Panc1 (cell line): ENCODE data around the gene GPATCH11. TPM values are rescaled to one million over a fixed set of nuclear protein-coding genes. Genes with fewer than 3 reads are reported as not detected.

Experiments
- ATAC-seq: fragments of 200-7000 bp; cut with Tn5 transposase; 2 replicates; pipeline ENCODE4 v1.9.1; 2020; ENCODE audit warnings: mild to moderate bottlenecking, moderate library complexity
- BruUV-seq: library from RNA; stranded (reverse); fragments of 400-500 nt; replicated peaks from 2 replicates; lab custom pipeline; 2021; lab: Mats Ljungman, UMichigan
- CTCF ChIA-PET: fragments of 300-600 bp; sonication (Branson Sonifier 250); formaldehyde crosslinking; loops from one replicate; lab custom pipeline; 2022; ENCODE audit warnings: antibody characterized with exemption; lab: Charles Lee
- POLR2A ChIA-PET: fragments of 300-600 bp; sonication (Branson Sonifier 250); formaldehyde crosslinking; loops from one replicate; lab custom pipeline; 2022; ENCODE audit warnings: antibody characterized with exemption; lab: Charles Lee
- DNase-seq: peaks from one replicate; pipeline ENCODE4 v3.0.0-alpha.2; 2010; ENCODE audit warnings: low read depth, low spot score
- H3K27ac ChIP-seq: 2 replicates; pipeline ENCODE4 v1.5.1; 2011; ENCODE audit warnings: mild to moderate bottlenecking, low read length, inconsistent platforms
- H3K27me3 ChIP-seq: fragments of 200-500 bp; sonication (Bioruptor generic); 2 replicates; pipeline ENCODE4 v1.6.0; 2014; ENCODE audit warnings: low read length, inconsistent platforms; ENCODE audit not compliant: control insufficient read depth, insufficient read depth
- H3K36me3 ChIP-seq: fragments of 200-500 bp; sonication (Bioruptor generic); 2 replicates; pipeline ENCODE4 v1.5.1; 2014; ENCODE audit warnings: inconsistent platforms, mild to moderate bottlenecking, low read length, moderate library complexity; ENCODE audit not compliant: control insufficient read depth, insufficient read depth
- H3K4me1 ChIP-seq: 2 replicates; pipeline ENCODE4 v1.5.1; 2011; ENCODE audit warnings: inconsistent platforms, mild to moderate bottlenecking, low read length, moderate library complexity; ENCODE audit not compliant: control insufficient read depth, insufficient read depth
- H3K4me3 ChIP-seq, 2 experiments: 2 replicates each; pipeline ENCODE4 v1.5.1; 2011 to 2012; ENCODE audit warnings: low read depth in 2 of 2, low read length in 2 of 2, mild to moderate bottlenecking in 2 of 2, inconsistent platforms in 1 of 2, moderate library complexity in 1 of 2
- H3K9me3 ChIP-seq: fragments of 200-500 bp; sonication (Bioruptor generic); 2 replicates; pipeline ENCODE4 v1.5.1; 2014; ENCODE audit warnings: low read depth, mild to moderate bottlenecking, inconsistent platforms, low read length, moderate library complexity; ENCODE audit not compliant: control insufficient read depth, insufficient read depth
- POLR2AphosphoS5 ChIP-seq: IDR thresholded peaks from 2 replicates; pipeline ENCODE4 v1.6.1; 2012; ENCODE audit warnings: mild to moderate bottlenecking, low read depth, low read length, moderate library complexity
- SIN3A ChIP-seq: IDR thresholded peaks from 2 replicates; pipeline ENCODE4 v1.6.1; 2012; ENCODE audit warnings: low read depth, mild to moderate bottlenecking, low read length, moderate library complexity, borderline replicate concordance; ENCODE audit not compliant: insufficient read depth
- TCF7L2 ChIP-seq: IDR thresholded peaks from 2 replicates; pipeline ENCODE4 v1.6.1; 2011; ENCODE audit warnings: mild to moderate bottlenecking, low read depth, low read length, inconsistent platforms
- in situ Hi-C: cut with HindIII; loops from 2 replicates; pipeline ENCODE4 v1.10.0; 2016; ENCODE audit warnings: low sequenced_read_pairs, low pct_unique_long_range_greater_than_20kb
- intact Hi-C: fragments of 100-400 bp; cut with micrococcal nuclease; formaldehyde crosslinking; loops from one replicate; pipeline ENCODE4 v1.10.0; 2022; ENCODE audit not compliant: unreplicated experiment
- total RNA-seq: library from RNA; stranded (reverse); gene quantifications from one replicate; pipeline ENCODE4 v1.2.1, GENCODE V29; 2021; ENCODE audit not compliant: unreplicated experiment
- TF ChIP-seq, protein P1 (sequence below), 2 experiments: IDR thresholded peaks; 2 replicates each; pipeline ENCODE4 v1.6.1; 2011 to 2012; ENCODE audit warnings: low read depth in 2 of 2, control low read depth in 1 of 2, low read length in 1 of 2, mild to moderate bottlenecking in 1 of 2, moderate library complexity in 1 of 2; ENCODE audit not compliant: insufficient read depth in 1 of 2
- TF ChIP-seq, protein P2 (sequence below): fragments of 450-650 bp; IDR thresholded peaks from 2 replicates; pipeline ENCODE4 v1.5.1; 2017; ENCODE audit warnings: mild to moderate bottlenecking

Gene GPATCH11
- total RNA-seq, 1 experiment from 2014 or later: 7.1 TPM

DNA sequence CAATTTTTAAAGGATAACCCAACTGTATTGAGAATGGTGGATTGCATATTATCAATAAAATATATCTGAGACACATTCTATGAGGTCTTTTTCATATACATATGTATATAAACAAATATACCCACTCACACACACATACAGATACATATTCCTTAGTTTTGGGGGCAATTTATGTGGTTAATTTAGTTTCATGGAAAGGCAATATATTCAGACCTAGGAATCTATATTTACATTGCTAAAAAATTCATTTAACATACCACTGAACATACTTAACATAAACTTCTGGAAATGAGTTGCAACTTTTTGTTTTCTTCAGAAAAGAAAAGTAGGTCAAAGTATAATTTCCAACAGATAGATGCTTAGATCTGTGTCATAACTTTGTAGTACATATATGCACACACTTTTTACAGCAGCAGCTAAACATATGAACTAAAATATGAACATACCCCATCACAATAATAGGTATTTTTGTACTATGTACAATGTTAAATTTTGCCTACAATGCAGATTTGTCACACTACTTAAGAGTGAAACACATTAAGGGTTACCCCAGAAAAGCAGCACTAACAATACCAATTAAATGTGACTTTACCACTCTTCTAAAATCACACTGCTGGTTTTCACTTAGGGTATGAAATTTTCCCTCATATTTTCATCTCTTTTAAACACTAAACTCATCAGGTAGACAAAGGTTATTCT lies 23.2 kb upstream of the GPATCH11 start:
- H3K36me3 ChIP-seq: peaks cover 17% of the 10 kb centered on the region
- TF ChIP-seq POLR2AphosphoS5: no peak
- TF ChIP-seq, protein P1, sequence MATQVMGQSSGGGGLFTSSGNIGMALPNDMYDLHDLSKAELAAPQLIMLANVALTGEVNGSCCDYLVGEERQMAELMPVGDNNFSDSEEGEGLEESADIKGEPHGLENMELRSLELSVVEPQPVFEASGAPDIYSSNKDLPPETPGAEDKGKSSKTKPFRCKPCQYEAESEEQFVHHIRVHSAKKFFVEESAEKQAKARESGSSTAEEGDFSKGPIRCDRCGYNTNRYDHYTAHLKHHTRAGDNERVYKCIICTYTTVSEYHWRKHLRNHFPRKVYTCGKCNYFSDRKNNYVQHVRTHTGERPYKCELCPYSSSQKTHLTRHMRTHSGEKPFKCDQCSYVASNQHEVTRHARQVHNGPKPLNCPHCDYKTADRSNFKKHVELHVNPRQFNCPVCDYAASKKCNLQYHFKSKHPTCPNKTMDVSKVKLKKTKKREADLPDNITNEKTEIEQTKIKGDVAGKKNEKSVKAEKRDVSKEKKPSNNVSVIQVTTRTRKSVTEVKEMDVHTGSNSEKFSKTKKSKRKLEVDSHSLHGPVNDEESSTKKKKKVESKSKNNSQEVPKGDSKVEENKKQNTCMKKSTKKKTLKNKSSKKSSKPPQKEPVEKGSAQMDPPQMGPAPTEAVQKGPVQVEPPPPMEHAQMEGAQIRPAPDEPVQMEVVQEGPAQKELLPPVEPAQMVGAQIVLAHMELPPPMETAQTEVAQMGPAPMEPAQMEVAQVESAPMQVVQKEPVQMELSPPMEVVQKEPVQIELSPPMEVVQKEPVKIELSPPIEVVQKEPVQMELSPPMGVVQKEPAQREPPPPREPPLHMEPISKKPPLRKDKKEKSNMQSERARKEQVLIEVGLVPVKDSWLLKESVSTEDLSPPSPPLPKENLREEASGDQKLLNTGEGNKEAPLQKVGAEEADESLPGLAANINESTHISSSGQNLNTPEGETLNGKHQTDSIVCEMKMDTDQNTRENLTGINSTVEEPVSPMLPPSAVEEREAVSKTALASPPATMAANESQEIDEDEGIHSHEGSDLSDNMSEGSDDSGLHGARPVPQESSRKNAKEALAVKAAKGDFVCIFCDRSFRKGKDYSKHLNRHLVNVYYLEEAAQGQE (IDR thresholded peaks at IDR 0.05; ENCODE audit: insufficient read depth in 1 of 2, low read depth in 2 of 2, low read length in 1 of 2): no peak
- TF ChIP-seq SIN3A: no peak
- TF ChIP-seq TCF7L2: no peak
- TF ChIP-seq, protein P2, sequence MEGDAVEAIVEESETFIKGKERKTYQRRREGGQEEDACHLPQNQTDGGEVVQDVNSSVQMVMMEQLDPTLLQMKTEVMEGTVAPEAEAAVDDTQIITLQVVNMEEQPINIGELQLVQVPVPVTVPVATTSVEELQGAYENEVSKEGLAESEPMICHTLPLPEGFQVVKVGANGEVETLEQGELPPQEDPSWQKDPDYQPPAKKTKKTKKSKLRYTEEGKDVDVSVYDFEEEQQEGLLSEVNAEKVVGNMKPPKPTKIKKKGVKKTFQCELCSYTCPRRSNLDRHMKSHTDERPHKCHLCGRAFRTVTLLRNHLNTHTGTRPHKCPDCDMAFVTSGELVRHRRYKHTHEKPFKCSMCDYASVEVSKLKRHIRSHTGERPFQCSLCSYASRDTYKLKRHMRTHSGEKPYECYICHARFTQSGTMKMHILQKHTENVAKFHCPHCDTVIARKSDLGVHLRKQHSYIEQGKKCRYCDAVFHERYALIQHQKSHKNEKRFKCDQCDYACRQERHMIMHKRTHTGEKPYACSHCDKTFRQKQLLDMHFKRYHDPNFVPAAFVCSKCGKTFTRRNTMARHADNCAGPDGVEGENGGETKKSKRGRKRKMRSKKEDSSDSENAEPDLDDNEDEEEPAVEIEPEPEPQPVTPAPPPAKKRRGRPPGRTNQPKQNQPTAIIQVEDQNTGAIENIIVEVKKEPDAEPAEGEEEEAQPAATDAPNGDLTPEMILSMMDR: no peak
- no peaks in the 10 kb centered on the region for H3K9me3 ChIP-seq
- no peak overlapping the region for H3K27ac ChIP-seq
- H3K4me3 ChIP-seq: no peak overlapping the region
- in situ Hi-C loops (no loop called here), intact Hi-C loops (no loop called here)
- no peak for ATAC-seq
- DNase-seq: no peak
- CTCF ChIA-PET: no interaction called here
- no TSS peak for BruUV-seq
- H3K27me3 ChIP-seq: no peaks in the 10 kb centered on the region
- no peaks in the 10 kb centered on the region for H3K4me1 ChIP-seq
- POLR2A ChIA-PET: no interaction called here

DNA sequence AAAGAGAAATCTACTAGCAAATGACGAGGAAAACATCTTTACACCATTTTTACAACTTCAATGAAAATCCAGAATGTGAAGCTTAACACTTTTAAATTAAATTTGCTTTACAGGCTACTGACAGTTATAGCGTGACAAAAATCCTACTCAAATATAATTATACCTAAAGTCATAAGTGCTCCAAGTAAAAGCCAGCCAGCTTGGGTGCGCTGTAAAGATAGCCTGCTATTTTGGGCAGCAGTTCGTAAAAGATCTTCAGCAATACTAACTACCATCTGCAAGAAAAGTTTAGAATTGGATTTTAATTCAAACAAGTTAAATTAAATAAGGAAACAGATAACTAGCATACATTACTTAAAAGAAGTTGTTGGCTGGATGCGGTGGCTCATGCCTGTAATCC lies 22.5 kb upstream of the GPATCH11 start:
- H3K27ac ChIP-seq: no peak overlapping the region
- H3K9me3 ChIP-seq: no peaks in the 10 kb centered on the region
- BruUV-seq: no TSS peak
- CTCF ChIA-PET: no interaction called here
- peaks cover 16% of the 10 kb centered on the region for H3K36me3 ChIP-seq
- no peak overlapping the region for H3K4me3 ChIP-seq
- POLR2A ChIA-PET: no interaction called here
- TF ChIP-seq, protein P2: no peak
- TF ChIP-seq TCF7L2 (no peak), SIN3A (no peak), POLR2AphosphoS5 (no peak)
- TF ChIP-seq, protein P1 (IDR thresholded peaks at IDR 0.05; ENCODE audit: insufficient read depth in 1 of 2, low read depth in 2 of 2, low read length in 1 of 2): no peak
- ATAC-seq (no peak), DNase-seq (no peak)
- in situ Hi-C loops (no loop called here), intact Hi-C loops (no loop called here)
- no peaks in the 10 kb centered on the region for H3K4me1 ChIP-seq
- H3K27me3 ChIP-seq: no peaks in the 10 kb centered on the region
